Left forelimb (tissue), 1 donor: Measurements from ENCODE around the gene MPIG6B.
A peak's percentile ranks its signal among the peaks of the same experiment; 100 is the strongest.

Experiments
- DNase-seq: peaks from one replicate; pipeline ENCODE4 v3.0.0-alpha.2; 2018; ENCODE audit warnings: low spot score

Gene MPIG6B

GRCh38 chr6:31737991-31738979, 15.1 kb downstream of the MPIG6B start:
- no peak for DNase-seq

- DNase-seq = peak; percentile 99
Observed at GRCh38 chr6:31739639-31740396, 16.6 kb downstream of the MPIG6B start, which contains the start of gene MSH5. TSS of gene MSH5 (plus strand) at chr6:31740005. CDS start at chr6:31740467, 462 bp downstream.

- DNase-seq = no peak
Observed at GRCh38 chr6:31740397-31741223, 17.4 kb downstream of the MPIG6B start.

- DNase-seq = no peak
Observed at GRCh38 chr6:31741815-31742214, 18.6 kb downstream of the MPIG6B start.

GRCh38 chr6:31742894-31743293, 19.7 kb downstream of the MPIG6B start:
- no peak for DNase-seq

- DNase-seq = no peak
Observed at GRCh38 chr6:31744422-31744821, 21.2 kb downstream of the MPIG6B start.

GRCh38 chr6:31749301-31750036, 26.3 kb downstream of the MPIG6B start:
- DNase-seq = no peak

- no peak for DNase-seq
Observed at GRCh38 chr6:31750411-31751022, 27.3 kb downstream of the MPIG6B start.

- DNase-seq = no peak
Observed at GRCh38 chr6:31752739-31753319, 29.7 kb downstream of the MPIG6B start.

GRCh38 chr6:31758281-31758680, 35.1 kb downstream of the MPIG6B start:
- no peak for DNase-seq

- no peak for DNase-seq
Observed at GRCh38 chr6:31760790-31761189, 37.6 kb downstream of the MPIG6B start.

- no peak for DNase-seq
Observed at GRCh38 chr6:31761343-31761742, 38.2 kb downstream of the MPIG6B start.

GRCh38 chr6:31762356-31762755, 39.2 kb downstream of the MPIG6B start, which contains the start of gene SAPCD1:
TSS of gene SAPCD1 (plus strand) at chr6:31762656. CDS start at chr6:31763055, 399 bp downstream.
- DNase-seq = no peak

GRCh38 chr6:31762878-31763618, 39.9 kb downstream of the MPIG6B start:
- DNase-seq = no peak

GRCh38 chr6:31763619-31763940, 40.4 kb downstream of the MPIG6B start:
- no peak for DNase-seq

GRCh38 chr6:31764198-31764597, 41.0 kb downstream of the MPIG6B start:
- no peak for DNase-seq

GRCh38 chr6:31765559-31765909, 42.4 kb downstream of the MPIG6B start:
- no peak for DNase-seq

- DNase-seq = no peak
Observed at GRCh38 chr6:31765910-31766794, 43.0 kb downstream of the MPIG6B start.
